ENCODE data around the gene DIP2B. TPM values are rescaled to one million over a fixed set of nuclear protein-coding genes. Genes with fewer than 3 reads are reported as not detected.

The DIP2B gene
- total RNA-seq, 1 experiment from 2014 or later: 26.1 TPM

- no peak for TF ChIP-seq NR2C2 (CRISPR knock-in tag; IDR thresholded peaks at IDR 0.05)
- no peak for TF ChIP-seq TP53 (CRISPR knock-in tag; IDR thresholded peaks at IDR 0.05)
- TF ChIP-seq AFF4 (CRISPR knock-in tag; IDR thresholded peaks at IDR 0.05; ENCODE audit: borderline replicate concordance): no peak
- TF ChIP-seq PREB (CRISPR knock-in tag; IDR thresholded peaks at IDR 0.05; ENCODE audit: borderline replicate concordance): no peak
- no peak for TF ChIP-seq MLX (CRISPR knock-in tag; IDR thresholded peaks at IDR 0.05)
- TF ChIP-seq IRF2 (CRISPR knock-in tag; IDR thresholded peaks at IDR 0.05; ENCODE audit: borderline replicate concordance, low read depth): no peak
- TF ChIP-seq ZNF532 (CRISPR knock-in tag; IDR thresholded peaks at IDR 0.05; ENCODE audit: borderline replicate concordance): no peak
- TF ChIP-seq ETV6 (CRISPR knock-in tag; IDR thresholded peaks at IDR 0.05): no peak
- no peak for TF ChIP-seq E2F4 (CRISPR knock-in tag; IDR thresholded peaks at IDR 0.05; ENCODE audit: borderline replicate concordance, low read depth)
- TF ChIP-seq ZNF416 (CRISPR knock-in tag; IDR thresholded peaks at IDR 0.05): no peak
- TF ChIP-seq ATF1 (CRISPR knock-in tag; IDR thresholded peaks at IDR 0.05): no peak
- no peak for TF ChIP-seq ZMAT4 (CRISPR knock-in tag; IDR thresholded peaks at IDR 0.05)
- TF ChIP-seq GRHL2 (CRISPR knock-in tag; IDR thresholded peaks at IDR 0.05; ENCODE audit: insufficient replicate concordance, severe bottlenecking): no peak
- TF ChIP-seq ZNF121 (CRISPR knock-in tag; IDR thresholded peaks at IDR 0.05): no peak
- no peak for TF ChIP-seq CTCF (IDR thresholded peaks at IDR 0.05)
- TF ChIP-seq STAT6 (CRISPR knock-in tag; conservative IDR thresholded peaks at IDR 0.05; ENCODE audit: low read depth): no peak
- no peak for TF ChIP-seq ATF3 (CRISPR knock-in tag; conservative IDR thresholded peaks at IDR 0.05)
- DNase-seq (ENCODE audit: low spot score): no peak
- no peaks in the 10 kb centered on the region for H3K27me3 Mint-ChIP-seq (ENCODE audit: low read depth)
- POLR2A ChIA-PET: no interaction called here
- no peak for ATAC-seq
- H3K4me3 Mint-ChIP-seq: no peak overlapping the region
- peaks cover 39% of the 10 kb centered on the region for H3K36me3 Mint-ChIP-seq
- peaks cover 15% of the 10 kb centered on the region for H3K9me3 Mint-ChIP-seq
- CTCF ChIA-PET: no interaction called here
- H3K4me1 Mint-ChIP-seq: no peaks in the 10 kb centered on the region
- H3K27ac Mint-ChIP-seq: no peak overlapping the region
Observed at GRCh38 chr12:50772470-50772869, 267.7 kb downstream of the DIP2B start.
